ENCODE measurements around the gene PDCD1LG2. TPM values are rescaled to one million over a fixed set of nuclear protein-coding genes. Genes with fewer than 3 reads are reported as not detected.

Gene PDCD1LG2
- total and polyA plus RNA-seq, 12 donors, result 0.51 to 8.6 (median 1.3) TPM

- no peak for TF ChIP-seq CTCF (IDR thresholded peaks at IDR 0.05)
- Histone ChIP-seq H3K27me3 (no peaks in the 10 kb centered on the region), H3K27ac (no peak overlapping the region), H3K4me1 (peaks cover 0 to 20% (median 0%) of the 10 kb centered on the region in 9 donors), H3K36me3 (peaks cover 0 to 15% (median 0%) of the 10 kb centered on the region in 9 donors), H3K9me3 (peaks cover 0 to 6% (median 0%) of the 10 kb centered on the region in 11 donors), H3K4me3 (no peak overlapping the region)
- WGBS, 2 donors, result 83 to 85% methylated on average over 2 of the region's 2 CpGs
- ATAC-seq, result no peak
- no peak for DNase-seq
- intact Hi-C loops (cut with DNase I), result no loop called here
These were observed 26.4 kb downstream of the PDCD1LG2 start for GRCh38 chr9:5536684-5537083.

- ATAC-seq (no peak), DNase-seq (no peak)
- Histone ChIP-seq H3K9me3 (peaks cover 0 to 7% (median 0%) of the 10 kb centered on the region in 11 donors), H3K27ac (no peak overlapping the region), H3K4me1 (peaks cover 0 to 14% (median 0%) of the 10 kb centered on the region in 9 donors), H3K27me3 (no peaks in the 10 kb centered on the region), H3K36me3 (no peaks in the 10 kb centered on the region), H3K4me3 (no peak overlapping the region)
- TF ChIP-seq CTCF (IDR thresholded peaks at IDR 0.05), result no peak
- intact Hi-C loops (cut with DNase I), result no loop called here
- WGBS, 2 donors, result 72 to 74% methylated on average over 2 of the region's 2 CpGs
These were observed 33.8 kb downstream of the PDCD1LG2 start for GRCh38 chr9:5543875-5544702.

GRCh38 chr9:5549658-5550650, 39.6 kb downstream of the PDCD1LG2 start:
- Histone ChIP-seq H3K27me3 (no peaks in the 10 kb centered on the region), H3K36me3 (no peaks in the 10 kb centered on the region), H3K27ac (no peak overlapping the region), H3K4me1 (peaks cover 0 to 25% (median 0%) of the 10 kb centered on the region in 9 donors), H3K9me3 (no peaks in the 10 kb centered on the region), H3K4me3 (no peak overlapping the region)
- ATAC-seq (no peak), DNase-seq (no peak)
- intact Hi-C loops (cut with DNase I), result no loop called here
- no peak for TF ChIP-seq CTCF (IDR thresholded peaks at IDR 0.05)
- WGBS, 2 donors, result 73 to 82% methylated on average over 4 of the region's 4 CpGs

All from heart right ventricle (tissue), 16 donors.